B cell (primary cell): Measurements from ENCODE around the gene KLF7. TPM values are rescaled to one million over a fixed set of nuclear protein-coding genes. Genes with fewer than 3 reads are reported as not detected.

Experiments
- ATAC-seq: fragments of 200-7000 bp; cut with Tn5 transposase; one replicate; pipeline ENCODE4 v1.10.0; 2021; ENCODE audit warnings: low read depth, mild to moderate bottlenecking, moderate number of reproducible peaks, moderate library complexity
- CTCF ChIA-PET: fragments of 350-600 bp; sonication (Branson Sonifier 250); formaldehyde crosslinking; loops from one replicate; lab custom pipeline; 2021; ENCODE audit warnings: antibody characterized with exemption, inconsistent platforms; lab: Charles Lee
- POLR2A ChIA-PET: fragments of 350-600 bp; sonication (Branson Sonifier 250); formaldehyde crosslinking; loops from one replicate; lab custom pipeline; 2021; ENCODE audit warnings: antibody characterized with exemption; lab: Charles Lee
- DNase-seq: peaks from one replicate; pipeline ENCODE4 v3.0.0; 2013
- H2AFZ ChIP-seq: 2 replicates; pipeline ENCODE4 v1.6.1; 2012; ENCODE audit warnings: mild to moderate bottlenecking, low read depth, low read length; ENCODE audit not compliant: insufficient read depth, poor library complexity, severe bottlenecking
- H3K27ac ChIP-seq, 2 donors: 1 replicate in 1 of 2; 2 replicates in 1 of 2; pipeline ENCODE4 v1.5.1; 2012 to 2013; ENCODE audit warnings: low read length in 2 of 2, mild to moderate bottlenecking in 2 of 2, moderate library complexity in 1 of 2
- H3K27me3 ChIP-seq, 4 experiments: fragments of 200-600 bp in 1 of 4; sonication (generic) in 1 of 4; replicated peaks in 1 of 4; 1 replicate in 2 of 4; 2 replicates in 2 of 4; pipeline versions ENCODE4 v1.6.1 to v1.7.0; 2013 to 2016; ENCODE audit warnings: low read length in 3 of 4, mild to moderate bottlenecking in 2 of 4, mixed read lengths in 1 of 4, moderate library complexity in 1 of 4; ENCODE audit not compliant: insufficient read depth in 4 of 4, control insufficient read depth in 3 of 4; ENCODE audit errors: control extremely low read depth in 1 of 4
- H3K36me3 ChIP-seq, 2 experiments: replicated peaks in 1 of 2; 1 replicate in 1 of 2; 2 replicates in 1 of 2; pipeline versions ENCODE4 v1.6.1 to v1.7.1; 2013; ENCODE audit warnings: low read length in 1 of 2; ENCODE audit not compliant: insufficient read depth in 2 of 2, control insufficient read depth in 1 of 2; ENCODE audit errors: control extremely low read depth in 1 of 2, extremely low read depth in 1 of 2
- H3K4me1 ChIP-seq, 2 donors: fragments of 200-600 bp in 1 of 2; sonication (generic) in 1 of 2; 1 replicate in 1 of 2; 2 replicates in 1 of 2; pipeline versions ENCODE4 v1.5.1 to v1.6.1; 2013 to 2017; ENCODE audit warnings: low read length in 2 of 2; ENCODE audit not compliant: control insufficient read depth in 2 of 2, insufficient read depth in 2 of 2
- H3K4me2 ChIP-seq: replicated peaks from 2 replicates; pipeline ENCODE3; 2012; ENCODE audit warnings: mild to moderate bottlenecking, low read depth, low read length; ENCODE audit not compliant: poor library complexity, severe bottlenecking
- H3K4me3 ChIP-seq, 5 experiments: fragments of 200-600 bp in 1 of 5; sonication (generic) in 1 of 5; 1 replicate in 3 of 5; 2 replicates in 2 of 5; pipeline versions ENCODE4 v1.5.1 to v1.7.0; 2011 to 2016; ENCODE audit warnings: low read length in 4 of 5, mild to moderate bottlenecking in 4 of 5, low read depth in 2 of 5, control low read depth in 1 of 5, moderate library complexity in 1 of 5; ENCODE audit not compliant: insufficient read depth in 1 of 5; ENCODE audit errors: control extremely low read depth in 1 of 5, extremely low read depth in 1 of 5
- H3K79me2 ChIP-seq: fragments of 200-600 bp; sonication (generic); one replicate; pipeline ENCODE4 v1.6.0; 2016; ENCODE audit warnings: low read length; ENCODE audit not compliant: control insufficient read depth, insufficient read depth
- H3K9ac ChIP-seq: fragments of 200-600 bp; sonication (generic); 2 replicates; pipeline ENCODE4 v1.6.1; 2017; ENCODE audit warnings: mild to moderate bottlenecking, low read length, moderate library complexity
- H3K9me3 ChIP-seq, 3 donors: one replicate each; pipeline versions ENCODE4 v1.6.1 to v1.7.1; 2013; ENCODE audit warnings: low read length in 2 of 3; ENCODE audit not compliant: control insufficient read depth in 2 of 3, insufficient read depth in 1 of 3; ENCODE audit errors: control extremely low read depth in 1 of 3
- H4K20me1 ChIP-seq: 2 replicates; pipeline ENCODE4 v1.6.0; 2012; ENCODE audit warnings: mild to moderate bottlenecking, low read length; ENCODE audit not compliant: insufficient read depth, control insufficient read depth, poor library complexity, severe bottlenecking
- H3K27ac Mint-ChIP-seq: one replicate; pipeline ENCODE4 v1.8.0; 2021; ENCODE audit warnings: mixed read lengths
- H3K27me3 Mint-ChIP-seq: one replicate; pipeline ENCODE4 v1.8.0; 2021; ENCODE audit warnings: mixed read lengths
- H3K4me1 Mint-ChIP-seq: one replicate; pipeline ENCODE4 v1.8.0; 2021; ENCODE audit warnings: mixed read lengths
- H3K4me3 Mint-ChIP-seq: one replicate; pipeline ENCODE4 v1.8.0; 2021; ENCODE audit warnings: mixed read lengths
- H3K9me3 Mint-ChIP-seq: one replicate; pipeline ENCODE4 v1.8.0; 2022; ENCODE audit warnings: mixed read lengths; ENCODE audit not compliant: insufficient read depth
- CTCF ChIP-seq: fragments of 200-600 bp; IDR thresholded peaks from one replicate; pipeline ENCODE4 v1.8.0; 2022; ENCODE audit warnings: antibody characterized with exemption, mild to moderate bottlenecking
- EZH2 ChIP-seq: IDR thresholded peaks from 2 replicates; pipeline ENCODE4 v1.6.1; 2012; ENCODE audit warnings: borderline replicate concordance, low read depth, mild to moderate bottlenecking, moderate library complexity, low read length; ENCODE audit not compliant: insufficient read depth, poor library complexity, severe bottlenecking
- WGBS: methylation state at CpG from one replicate; pipeline ENCODE4 v1.1.5; 2013; ENCODE audit warnings: missing lambda C conversion rate; ENCODE audit not compliant: insufficient coverage; 5-methylcytosine and 5-hydroxymethylcytosine counted together
- intact Hi-C: fragments of 100-400 bp; cut with micrococcal nuclease; formaldehyde crosslinking; loops from one replicate; pipeline ENCODE4 v1.10.0; 2022
- polyA plus RNA-seq: library from polyadenylated mRNA; depleted of rRNA; stranded (reverse); fragments of >200 nt; gene quantifications from 2 replicates; pipeline ENCODE4 v1.2.3, GENCODE V29; 2012
- total RNA-seq, 2 donors: library from RNA; stranded (reverse); fragments of 120-200 nt in 1 of 2; gene quantifications; 1 replicate in 1 of 2; 2 replicates in 1 of 2; pipeline versions ENCODE4 v1.2.3 to v1.2.4, GENCODE V29; 2013 to 2022

The KLF7 gene
- total and polyA plus RNA-seq, 2 donors (not counting 1 experiment from before 2014, with no cell fraction given) = 46.2 to 93.2 TPM

- H3K79me2 ChIP-seq = peaks cover 56% of the 10 kb centered on the region
- H3K4me3 ChIP-seq = no peak overlapping the region
- H3K4me1 Mint-ChIP-seq = peaks cover 37% of the 10 kb centered on the region
- no peak overlapping the region for H2AFZ ChIP-seq
- peaks cover 51% of the 10 kb centered on the region for H4K20me1 ChIP-seq
- ChIA-PET POLR2A (no interaction called here), CTCF (no interaction called here)
- no peak overlapping the region for H3K4me3 Mint-ChIP-seq
- no peak overlapping the region for H3K27ac Mint-ChIP-seq
- H3K27me3 ChIP-seq = no peaks in the 10 kb centered on the region
- intact Hi-C loops = loop anchor here (2.0 kb wide), 1 partner anchor 13 kb away; no protein-coding TSS in a partner anchor
- WGBS = 60% methylated on average over 1 of the region's 2 CpGs
- H3K4me1 ChIP-seq = peaks cover 13 to 14% of the 10 kb centered on the region in 2 donors
- H3K4me2 ChIP-seq = no peak overlapping the region
- DNase-seq = no peak
- no peaks in the 10 kb centered on the region for H3K27me3 Mint-ChIP-seq
- ATAC-seq = no peak
- H3K9me3 ChIP-seq = no peaks in the 10 kb centered on the region
- no peak overlapping the region for H3K27ac ChIP-seq
- peaks cover 0 to 2% of the 10 kb centered on the region in 2 experiments for H3K36me3 ChIP-seq
- H3K9ac ChIP-seq = no peak overlapping the region
- H3K9me3 Mint-ChIP-seq = no peaks in the 10 kb centered on the region
- TF ChIP-seq EZH2 (no peak), CTCF (no peak)
Observed at GRCh38 chr2:207117668-207118067, 48.1 kb downstream of the KLF7 start.

GRCh38 chr2:207115715-207116364 lies 49.9 kb downstream of the KLF7 start:
- no peak for TF ChIP-seq EZH2
- no peak for TF ChIP-seq CTCF
- no peaks in the 10 kb centered on the region for H3K36me3 ChIP-seq
- 98% methylated on average over 4 of the region's 6 CpGs for WGBS
- no peak overlapping the region for H3K4me3 ChIP-seq
- no peak overlapping the region for H3K27ac ChIP-seq
- H3K4me2 ChIP-seq = no peak overlapping the region
- DNase-seq (no peak), ATAC-seq (no peak)
- H3K4me1 ChIP-seq = peaks cover 7 to 8% of the 10 kb centered on the region in 2 donors
- CTCF ChIA-PET = interaction anchor here (1.0 kb wide), 1 partner anchor 69 kb away, joined by 5 read pairs; no protein-coding TSS in a partner anchor
- peaks cover 45% of the 10 kb centered on the region for H3K79me2 ChIP-seq
- intact Hi-C loops = loop anchor here (2.0 kb wide), 1 partner anchor 15 kb away; no protein-coding TSS in a partner anchor
- H4K20me1 ChIP-seq = peaks cover 57% of the 10 kb centered on the region
- H3K9ac ChIP-seq = no peak overlapping the region
- H3K4me3 Mint-ChIP-seq = no peak overlapping the region
- no peaks in the 10 kb centered on the region for H3K9me3 Mint-ChIP-seq
- peaks cover 32% of the 10 kb centered on the region for H3K4me1 Mint-ChIP-seq
- no peaks in the 10 kb centered on the region for H3K27me3 ChIP-seq
- no peaks in the 10 kb centered on the region for H3K27me3 Mint-ChIP-seq
- no peaks in the 10 kb centered on the region for H3K9me3 ChIP-seq
- POLR2A ChIA-PET = no interaction called here
- no peak overlapping the region for H3K27ac Mint-ChIP-seq
- no peak overlapping the region for H2AFZ ChIP-seq
